Stomach (tissue), 4 donors: ENCODE results near the gene WNK2.

Experiments
- POLR2AphosphoS5 ChIP-seq, 3 donors: sonication (generic); formaldehyde crosslinking; IDR thresholded peaks; one replicate each; pipeline ENCODE4 v1.6.1; 2016; ENCODE audit warnings: antibody characterized with exemption in 3 of 3
- TF ChIP-seq, protein P1 (sequence below), 7 experiments: fragments of 450-650 bp in 4 of 7; fragments of 200-600 bp in 3 of 7; sonication (generic) in 3 of 7; IDR thresholded peaks; one replicate each; pipeline ENCODE4 v1.5.1; 2016 to 2019; ENCODE audit warnings: antibody characterized with exemption in 7 of 7, control low read depth in 2 of 7, mild to moderate bottlenecking in 1 of 7

DNA sequence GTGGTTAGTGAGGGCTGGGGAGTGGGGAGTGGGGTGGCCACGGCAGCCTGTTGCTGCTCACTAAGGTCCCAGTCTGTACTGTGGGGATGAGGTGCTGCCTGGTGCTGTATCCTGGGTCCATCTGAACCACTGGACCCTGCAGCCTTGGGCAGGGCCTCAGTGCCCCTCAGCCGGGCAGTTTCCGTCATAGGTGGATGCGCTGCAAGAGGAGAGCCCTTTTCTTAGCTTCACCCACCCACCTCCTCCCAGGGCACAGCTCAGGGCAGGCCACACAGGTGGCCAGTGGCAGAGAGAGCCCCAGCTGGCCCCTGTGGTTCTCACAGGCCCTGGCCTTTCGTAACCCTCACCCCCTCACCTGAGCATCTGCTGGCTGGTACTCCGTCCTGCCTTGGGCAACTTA lies 46.2 kb downstream of the WNK2 start:
- TF ChIP-seq, protein P1, sequence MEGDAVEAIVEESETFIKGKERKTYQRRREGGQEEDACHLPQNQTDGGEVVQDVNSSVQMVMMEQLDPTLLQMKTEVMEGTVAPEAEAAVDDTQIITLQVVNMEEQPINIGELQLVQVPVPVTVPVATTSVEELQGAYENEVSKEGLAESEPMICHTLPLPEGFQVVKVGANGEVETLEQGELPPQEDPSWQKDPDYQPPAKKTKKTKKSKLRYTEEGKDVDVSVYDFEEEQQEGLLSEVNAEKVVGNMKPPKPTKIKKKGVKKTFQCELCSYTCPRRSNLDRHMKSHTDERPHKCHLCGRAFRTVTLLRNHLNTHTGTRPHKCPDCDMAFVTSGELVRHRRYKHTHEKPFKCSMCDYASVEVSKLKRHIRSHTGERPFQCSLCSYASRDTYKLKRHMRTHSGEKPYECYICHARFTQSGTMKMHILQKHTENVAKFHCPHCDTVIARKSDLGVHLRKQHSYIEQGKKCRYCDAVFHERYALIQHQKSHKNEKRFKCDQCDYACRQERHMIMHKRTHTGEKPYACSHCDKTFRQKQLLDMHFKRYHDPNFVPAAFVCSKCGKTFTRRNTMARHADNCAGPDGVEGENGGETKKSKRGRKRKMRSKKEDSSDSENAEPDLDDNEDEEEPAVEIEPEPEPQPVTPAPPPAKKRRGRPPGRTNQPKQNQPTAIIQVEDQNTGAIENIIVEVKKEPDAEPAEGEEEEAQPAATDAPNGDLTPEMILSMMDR (IDR thresholded peaks at IDR 0.05), result no peak
- no peak for TF ChIP-seq POLR2AphosphoS5 (IDR thresholded peaks at IDR 0.05)
